NCI-H1092 (cell line): ENCODE data around the gene MAP2K7.

Experiments used
- DNase-seq: peaks from one replicate; lab custom pipeline; 2025; lab: John Stamatoyannopoulos, UW

Gene MAP2K7

GRCh38 chr19:7963566-7963965 is 59.9 kb downstream of the MAP2K7 start:
- no peak for DNase-seq
